Fibroblast of peridontal ligament (primary cell): ENCODE data around the gene SORCS3.
"Not testable (repeated sequence)": the region's sequence is repeated elsewhere in the genome, so short reads cannot be mapped to it uniquely, and the experiment has no call there.

Experiments used
- DNase-seq: peaks from one replicate; pipeline ENCODE4 v3.0.0-alpha.2; 2010; ENCODE audit errors: extremely low read depth

Gene SORCS3

DNA sequence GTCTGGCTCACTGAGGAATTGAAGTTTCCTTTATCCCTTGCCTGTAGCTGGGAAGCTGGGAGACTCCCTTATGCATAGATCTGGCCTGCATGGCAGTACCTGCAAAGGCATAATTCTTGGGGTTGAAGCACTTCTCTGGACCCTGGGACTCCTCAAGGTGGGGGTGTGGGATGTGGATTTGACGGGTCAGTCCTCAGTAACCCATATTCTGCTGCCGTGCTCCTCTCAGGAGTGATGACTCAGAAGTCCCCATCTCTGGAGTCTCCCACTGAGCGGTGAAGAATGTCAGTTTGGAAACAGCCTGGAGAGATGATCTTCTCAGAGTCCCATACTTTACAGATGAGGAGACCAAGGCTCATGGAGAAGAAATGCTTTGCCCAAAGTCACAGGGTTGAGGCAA is 49.0 kb downstream of the SORCS3 start:
- no peak for DNase-seq

DNA sequence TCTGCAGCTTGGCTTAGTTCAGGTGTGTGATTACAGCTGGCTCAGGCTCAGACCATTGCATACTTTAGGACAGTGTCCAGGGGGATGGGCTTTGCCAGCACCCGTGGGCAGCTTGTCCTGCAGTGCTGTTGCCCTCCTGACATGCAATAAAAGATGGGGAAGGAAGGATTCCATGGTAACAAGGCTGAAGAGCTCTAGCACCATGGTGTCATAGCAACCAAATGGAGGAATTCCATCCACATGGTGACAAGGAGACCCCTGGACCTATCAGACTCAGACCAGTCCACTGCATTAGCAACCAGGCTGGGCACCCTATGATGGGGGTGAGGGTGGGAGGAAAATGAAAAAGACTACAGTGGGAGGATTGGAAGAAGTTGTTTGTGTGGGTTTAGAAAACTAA is 49.9 kb downstream of the SORCS3 start:
- no peak for DNase-seq

DNA sequence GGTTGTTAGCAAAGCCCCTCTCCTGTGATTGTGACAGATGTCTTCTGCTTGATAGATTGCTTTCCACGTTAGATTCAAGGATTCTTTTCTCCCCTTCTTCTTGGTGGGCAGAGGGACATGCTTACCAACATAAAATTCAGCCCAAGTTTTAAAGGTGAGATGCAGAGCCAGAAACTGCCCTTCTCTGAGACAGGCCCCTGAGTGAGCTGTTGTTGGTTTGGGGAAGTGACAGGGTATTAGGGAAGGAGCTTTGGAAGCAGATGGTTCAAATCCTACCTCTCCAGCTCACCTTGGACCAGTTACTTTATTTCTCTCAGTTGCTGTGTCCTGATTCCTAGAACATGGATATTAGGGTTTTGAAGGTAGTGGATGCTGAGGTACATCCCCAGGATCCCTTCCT is 53.0 kb downstream of the SORCS3 start:
- DNase-seq = no peak

DNA sequence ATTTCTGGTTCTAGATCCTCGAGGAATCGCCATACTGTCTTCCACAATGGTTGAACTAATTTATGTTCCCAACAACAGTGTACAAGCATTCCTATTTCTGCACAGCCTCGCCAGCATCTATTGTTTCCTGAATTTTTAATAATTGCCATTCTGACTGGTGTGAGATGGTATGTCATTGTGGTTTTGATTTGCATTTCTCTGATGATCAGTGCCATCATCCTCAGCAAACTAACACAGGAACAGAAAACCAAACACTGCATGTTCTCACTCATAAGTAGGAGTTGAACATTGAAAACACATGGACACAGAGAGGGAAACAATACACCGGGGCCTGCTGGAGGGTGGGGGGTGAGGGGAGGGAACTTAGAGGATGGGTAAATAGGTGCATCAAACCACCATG is 62.2 kb downstream of the SORCS3 start:
- DNase-seq = not testable (repeated sequence)

DNA sequence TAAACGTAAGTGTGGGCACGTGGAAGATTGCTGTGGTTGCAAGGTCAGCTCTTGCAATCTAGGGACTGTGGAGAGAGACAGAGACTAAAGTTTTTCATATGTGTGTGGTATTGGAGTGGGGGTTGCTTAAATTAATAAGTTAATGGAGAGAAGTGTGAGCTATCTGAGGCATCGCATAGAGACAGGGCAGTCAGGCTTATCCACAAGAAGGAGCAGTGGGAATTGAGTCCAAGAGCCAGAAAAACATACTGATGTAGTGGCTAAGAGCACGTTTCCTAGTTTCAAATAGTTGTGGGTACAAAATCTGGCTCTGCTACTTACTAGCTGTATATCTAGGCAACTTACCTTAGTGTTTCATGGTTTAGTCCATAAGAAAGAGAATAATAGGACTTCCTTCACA is 65.8 kb downstream of the SORCS3 start:
- no peak for DNase-seq

DNA sequence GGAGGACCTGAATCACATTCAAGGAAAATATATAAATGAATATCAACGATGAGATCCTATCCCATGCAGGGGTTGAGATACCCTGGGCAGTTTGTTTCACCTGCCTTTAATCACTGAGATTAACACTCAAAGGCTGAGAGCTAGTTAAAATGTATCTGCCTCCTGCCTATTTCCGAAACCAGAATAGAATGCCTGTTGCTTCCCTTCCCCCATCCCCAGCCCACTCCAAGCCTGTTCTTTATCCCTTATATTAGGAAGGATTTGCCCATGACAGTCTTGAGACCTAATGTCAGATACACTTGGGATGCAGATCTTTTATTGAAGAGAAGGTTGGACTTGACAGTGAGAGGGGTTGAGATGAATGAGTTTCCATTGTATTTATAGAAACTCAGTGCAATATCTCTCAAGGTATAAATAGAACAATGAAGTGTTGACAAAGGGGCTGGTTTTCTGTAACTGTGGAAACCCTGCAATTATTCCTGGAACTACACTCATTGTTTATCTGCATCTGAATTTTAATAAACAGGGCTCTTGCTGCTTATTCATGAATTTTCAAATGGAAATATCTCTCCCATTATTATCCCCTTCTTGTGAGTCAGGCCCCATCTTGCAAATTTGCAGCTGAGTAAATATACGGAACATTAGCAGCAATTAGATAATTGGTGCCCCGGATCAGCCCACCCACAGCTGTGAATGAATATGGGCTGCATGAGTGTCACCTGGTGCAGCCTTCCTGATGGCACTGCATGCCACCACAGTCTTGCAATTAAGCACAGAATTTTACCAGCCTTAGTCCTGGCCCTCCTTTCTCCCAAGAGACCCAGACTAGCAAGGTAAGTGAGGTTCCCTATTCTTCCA is 66.7 kb downstream of the SORCS3 start:
- no peak for DNase-seq

DNA sequence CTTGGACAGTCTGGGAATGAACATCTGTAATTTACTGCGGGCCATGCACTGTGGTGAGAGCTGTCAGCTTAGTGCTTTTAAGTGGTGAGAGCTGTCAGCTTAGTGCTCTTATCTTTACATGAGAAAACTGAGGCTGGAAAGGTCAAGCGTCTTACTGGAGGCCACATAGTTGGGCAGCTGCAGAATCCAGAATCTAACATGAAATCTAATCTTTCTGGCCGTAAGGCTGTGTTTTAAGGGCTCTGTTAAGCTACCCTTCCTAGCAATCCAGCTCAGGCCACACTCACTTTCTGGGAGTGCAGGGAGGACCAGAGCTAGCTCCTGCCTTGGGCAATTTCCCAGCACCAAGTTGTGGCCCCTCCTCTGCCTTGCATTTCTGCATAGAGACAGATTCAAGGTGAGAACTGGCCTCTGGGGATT is 70.2 kb downstream of the SORCS3 start:
- no peak for DNase-seq

DNA sequence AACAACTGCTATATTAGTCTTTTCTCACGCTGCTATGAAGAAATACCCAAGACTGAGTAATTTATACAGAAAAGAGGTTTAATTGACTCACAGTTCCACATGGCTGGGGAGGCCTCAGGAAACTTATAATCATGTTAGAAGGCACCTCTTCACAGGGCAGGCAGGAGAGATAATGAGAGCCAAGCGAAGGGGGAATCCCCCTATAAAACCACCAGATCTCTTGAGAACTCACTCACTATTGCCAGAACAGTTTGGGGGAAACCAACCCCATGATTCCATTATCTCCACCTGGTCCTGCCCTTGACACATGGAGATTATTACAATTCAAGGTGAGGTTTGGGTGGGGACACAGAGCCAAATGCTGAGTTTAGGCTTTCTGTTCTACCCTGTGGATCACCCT is 89.5 kb downstream of the SORCS3 start:
- not testable (repeated sequence) for DNase-seq

DNA sequence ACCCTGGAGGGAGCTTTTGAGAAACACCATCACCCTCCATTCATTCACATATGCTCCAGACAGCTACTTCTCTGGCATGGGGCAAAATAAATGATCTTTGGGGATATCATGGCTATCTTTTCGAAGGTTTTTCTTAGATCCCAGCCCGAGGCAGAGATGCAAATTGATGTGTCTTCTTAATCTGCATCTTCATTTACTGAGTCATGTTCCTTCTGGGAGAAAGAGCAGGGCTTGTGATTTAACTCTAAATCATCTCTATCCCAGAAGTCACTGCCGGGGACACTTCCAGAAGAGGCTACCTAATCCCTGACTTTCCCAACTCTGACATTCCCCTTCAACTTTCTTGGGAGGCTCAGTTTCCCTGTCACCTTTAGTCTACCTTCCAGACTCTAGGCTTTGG is 90.1 kb downstream of the SORCS3 start:
- DNase-seq = no peak

DNA sequence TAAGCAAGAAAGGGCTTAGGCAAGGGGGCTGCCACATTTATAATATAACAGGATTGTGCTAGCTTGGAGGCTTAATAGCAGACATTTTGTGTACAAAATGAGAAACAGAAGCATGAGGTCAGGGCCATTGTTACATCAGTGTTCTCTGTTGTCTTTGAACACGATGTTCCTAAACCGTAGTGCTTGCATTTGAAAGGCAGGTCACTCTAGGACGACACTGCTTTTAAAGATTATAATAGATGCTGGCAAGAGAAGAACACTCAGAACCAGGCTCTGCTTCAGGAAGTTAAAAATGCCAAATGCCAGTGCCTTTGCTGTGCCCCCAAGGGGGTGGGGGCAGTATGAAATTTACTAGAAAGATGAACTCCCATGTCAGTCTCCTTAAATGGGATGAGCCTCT is 91.1 kb downstream of the SORCS3 start:
- no peak for DNase-seq

DNA sequence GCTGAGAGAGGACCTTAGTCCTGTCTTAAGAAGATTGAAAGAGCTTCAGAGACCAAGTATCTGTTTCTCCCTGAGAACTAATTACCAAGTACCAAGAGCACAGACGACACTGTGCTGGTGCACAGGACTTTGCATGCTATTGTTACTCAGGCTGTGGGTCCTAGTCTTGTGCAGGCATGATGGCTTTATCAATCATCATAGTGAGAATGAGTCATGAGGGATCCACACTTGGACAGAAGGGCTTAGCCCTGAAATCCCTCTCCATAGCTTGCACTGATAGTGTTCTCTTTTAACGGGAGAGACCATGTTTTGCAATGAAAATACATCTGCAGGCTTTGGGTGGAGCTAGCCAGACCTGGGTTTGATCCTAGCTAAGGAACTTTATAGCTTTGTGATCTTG is 93.3 kb downstream of the SORCS3 start:
- DNase-seq = no peak

DNA sequence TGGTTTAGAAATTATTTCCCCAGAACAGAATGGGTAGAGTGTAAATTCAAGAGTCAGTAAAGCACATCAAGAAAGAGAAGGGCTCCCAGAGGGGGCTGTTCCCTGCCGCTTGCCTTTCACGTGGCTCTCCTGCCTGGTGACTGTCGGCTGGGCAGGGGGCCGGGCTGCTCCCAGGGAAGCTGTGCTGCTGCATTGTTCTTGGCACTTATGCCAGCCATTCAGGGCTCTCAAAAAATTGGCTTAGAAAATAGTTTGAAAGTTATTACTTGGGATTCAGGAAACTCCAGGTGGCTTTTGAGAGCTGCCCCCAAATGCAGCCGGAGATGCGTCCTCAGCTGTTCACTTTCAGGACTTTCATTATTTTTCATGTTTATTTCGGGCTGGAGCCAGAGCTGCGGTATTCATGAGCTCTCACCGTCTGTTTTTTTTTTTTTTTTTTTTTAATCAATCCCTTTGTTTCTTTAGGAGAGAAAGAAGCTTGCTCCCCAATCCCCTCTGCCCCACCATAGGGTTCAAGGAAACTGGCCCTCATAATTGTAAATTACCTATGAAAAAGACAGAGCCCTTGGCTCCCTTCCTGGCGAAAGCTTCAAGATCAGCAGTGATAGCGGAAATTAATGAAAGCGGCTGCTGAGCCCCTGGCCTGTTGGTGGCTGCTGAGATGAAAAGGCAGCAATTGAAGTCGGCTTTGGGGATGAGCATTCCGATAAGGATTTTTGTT is 94.1 kb downstream of the SORCS3 start:
- DNase-seq = no peak

DNA sequence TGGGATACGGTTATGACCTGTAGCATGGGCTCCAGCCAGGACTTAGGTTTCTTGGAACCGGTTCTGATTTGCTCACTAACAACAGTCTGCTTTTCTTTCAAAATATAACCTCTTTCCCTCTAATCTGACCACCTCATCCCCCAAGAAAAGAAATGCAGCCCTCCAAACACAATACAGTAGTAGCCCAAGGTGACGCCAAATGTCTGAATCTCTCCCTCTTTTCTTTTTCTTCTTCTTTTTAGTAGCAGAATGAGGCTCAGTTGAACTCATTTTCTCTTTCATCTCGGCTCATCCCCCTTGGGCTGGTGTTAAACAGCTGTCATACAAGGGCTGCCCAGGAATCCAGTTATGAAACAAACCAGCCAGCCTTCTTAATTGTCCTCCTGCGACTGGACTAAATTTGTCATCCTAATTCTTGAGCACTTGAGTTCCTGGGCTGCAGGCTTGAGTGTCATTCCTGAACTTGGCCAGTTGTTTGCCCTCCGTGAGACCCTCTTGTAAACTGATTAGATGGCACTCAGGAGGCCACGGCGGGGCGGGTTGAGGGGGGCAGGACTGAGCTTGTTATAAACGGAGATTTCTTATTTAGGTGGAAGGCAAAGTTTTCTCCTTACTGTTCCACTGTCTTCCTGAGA is 94.8 kb downstream of the SORCS3 start:
- no peak for DNase-seq

DNA sequence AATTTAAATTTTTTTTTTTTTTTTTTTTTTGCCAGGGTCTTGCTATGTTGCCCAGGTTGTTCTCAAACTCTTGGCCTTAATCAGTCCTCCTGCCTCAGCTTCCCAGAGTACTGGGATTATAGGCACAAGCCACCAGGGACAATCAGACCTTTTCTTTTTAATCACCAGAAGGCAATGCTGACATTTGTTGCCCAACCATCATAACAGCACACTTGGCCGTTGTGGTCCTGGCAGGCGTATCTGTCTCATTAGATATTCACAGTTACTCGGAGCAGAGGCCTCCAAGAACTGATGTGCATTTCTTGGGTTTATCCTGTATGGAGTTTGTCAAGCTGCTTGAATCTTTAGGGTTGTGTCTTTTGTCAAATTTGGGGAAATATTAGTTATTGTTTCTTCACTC is 100.0 kb downstream of the SORCS3 start:
- DNase-seq = no peak

DNA sequence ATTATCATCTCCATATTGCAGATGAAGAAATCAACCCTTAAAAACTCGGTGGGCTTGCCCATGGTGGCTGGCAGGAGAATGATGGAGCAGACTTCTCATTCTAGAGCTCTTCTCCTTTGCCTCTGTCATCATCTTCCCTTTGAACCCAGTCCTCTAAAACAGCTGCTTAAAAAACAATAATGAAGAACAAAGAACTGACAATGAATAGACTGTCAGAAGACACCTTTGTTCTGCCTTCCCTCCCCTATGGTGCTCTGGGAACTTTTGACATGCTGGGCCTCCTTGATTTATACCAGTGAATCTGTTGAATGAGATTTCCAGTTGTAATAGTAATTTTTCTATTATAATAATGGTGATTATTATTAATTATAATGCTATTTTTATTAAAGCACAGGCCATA is 103.0 kb downstream of the SORCS3 start:
- no peak for DNase-seq

DNA sequence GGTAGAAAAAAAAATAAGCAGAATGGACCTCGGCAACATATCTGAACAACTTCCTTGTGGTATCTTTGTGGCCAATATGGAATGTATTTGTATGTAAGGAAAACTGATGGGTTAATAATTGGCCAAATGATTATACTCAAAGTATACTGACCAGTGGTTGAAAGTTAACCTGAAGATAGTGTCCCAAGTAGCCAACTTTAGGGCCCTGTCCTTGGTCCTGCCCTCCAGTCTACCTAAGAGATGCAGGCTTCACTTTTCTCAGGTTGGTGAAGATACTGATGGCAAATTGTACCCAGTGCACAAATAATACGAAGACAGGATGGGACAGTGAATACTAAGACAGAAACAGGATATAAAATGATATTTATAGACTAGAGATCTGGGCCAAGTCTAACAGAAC is 109.2 kb downstream of the SORCS3 start:
- DNase-seq = no peak

DNA sequence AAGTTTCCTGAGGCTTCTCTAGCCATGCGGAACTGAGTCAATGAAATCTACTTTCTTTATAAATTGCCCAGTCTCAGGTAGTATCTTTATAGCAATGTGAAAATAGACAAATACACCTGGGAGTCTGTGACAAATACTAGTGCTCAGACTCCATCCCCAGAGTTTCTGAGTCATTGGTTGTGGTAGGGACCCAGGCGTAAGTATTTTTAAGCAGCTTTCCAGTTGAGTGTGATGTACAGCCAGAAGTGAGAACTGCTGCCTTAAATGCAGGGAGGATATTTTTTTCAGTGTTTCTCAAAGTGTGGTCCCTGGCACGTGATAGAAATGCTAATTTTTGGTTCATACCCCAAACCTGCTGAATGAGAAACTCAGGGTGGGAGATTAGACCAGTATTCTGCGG is 121.7 kb downstream of the SORCS3 start:
- no peak for DNase-seq

DNA sequence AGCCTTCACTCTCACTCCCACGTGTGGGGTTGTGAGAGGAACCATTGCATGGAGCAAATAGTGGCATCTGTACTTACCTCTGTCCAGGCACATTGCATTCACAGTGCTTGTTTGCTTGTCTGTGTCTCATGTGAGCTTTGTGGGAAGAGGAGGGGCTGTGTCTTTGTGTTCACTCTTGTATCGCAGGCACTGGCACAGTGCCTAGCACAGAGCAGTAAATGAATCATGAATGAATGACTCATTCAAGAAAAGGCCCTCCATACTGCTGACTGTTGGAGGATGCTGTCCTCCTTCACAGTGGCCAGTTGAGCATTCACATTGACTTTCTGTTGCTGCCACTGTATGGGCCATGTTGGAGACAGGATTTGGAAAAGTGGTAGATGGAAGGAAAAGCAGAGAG is 125.3 kb downstream of the SORCS3 start:
- DNase-seq = no peak

DNA sequence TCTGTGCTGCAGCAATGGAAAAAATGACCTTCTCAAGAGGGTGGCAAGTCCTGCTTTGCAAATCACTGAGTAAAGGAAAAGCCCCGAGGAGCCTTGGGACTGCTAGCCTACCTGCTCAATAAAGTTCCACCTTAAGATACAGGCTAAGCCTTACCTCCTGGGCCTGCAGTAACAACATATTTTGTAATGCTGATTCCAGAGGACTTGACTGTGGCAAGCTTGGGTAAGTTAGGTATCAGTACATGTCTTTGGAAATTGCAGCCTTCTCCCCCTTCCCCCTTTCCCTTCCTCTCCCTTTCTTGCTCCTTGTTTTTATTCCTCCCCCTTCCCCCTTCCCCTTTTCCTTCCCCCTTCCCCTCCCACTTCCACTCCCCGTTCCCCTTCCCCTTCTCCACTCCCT is 126.2 kb downstream of the SORCS3 start:
- no peak for DNase-seq

DNA sequence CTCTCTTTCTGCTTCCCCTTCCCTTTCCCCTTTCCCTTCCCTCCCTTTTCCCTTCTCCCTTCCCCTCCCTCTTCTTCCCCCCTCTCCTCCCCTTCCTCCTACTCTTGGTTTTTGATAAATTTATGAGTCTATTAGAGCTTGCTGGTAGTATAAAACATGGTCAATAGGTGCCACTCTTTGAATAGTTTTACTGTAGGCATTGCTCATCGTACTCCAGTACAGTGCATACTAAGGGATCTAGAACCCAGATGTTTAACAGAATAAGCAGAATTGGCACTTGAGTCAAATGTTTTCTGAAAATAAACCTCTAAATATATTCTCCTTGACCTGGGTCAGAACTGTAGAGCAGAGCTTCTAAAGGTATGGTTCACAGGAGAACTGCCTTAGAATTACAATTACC is 126.7 kb downstream of the SORCS3 start:
- DNase-seq = no peak

DNA sequence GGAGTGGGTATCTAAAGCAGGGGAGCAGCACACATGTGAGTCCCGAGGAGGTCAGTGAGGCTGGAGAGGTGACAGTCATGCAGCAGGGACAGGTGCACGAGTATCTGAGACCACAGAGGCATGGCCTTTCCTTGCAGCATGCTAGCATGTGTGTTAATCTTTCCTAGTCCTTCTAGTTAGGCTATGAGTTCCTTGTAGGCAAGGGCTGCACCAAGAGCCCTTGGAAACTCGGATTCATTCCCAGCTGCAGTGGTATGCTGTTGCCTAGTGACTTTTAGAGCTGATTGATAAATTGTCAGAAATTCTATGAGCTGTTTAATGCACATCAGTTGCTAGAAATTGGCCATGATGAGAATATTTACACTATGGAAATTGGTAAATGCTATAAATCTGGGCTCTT is 132.0 kb downstream of the SORCS3 start:
- no peak for DNase-seq

DNA sequence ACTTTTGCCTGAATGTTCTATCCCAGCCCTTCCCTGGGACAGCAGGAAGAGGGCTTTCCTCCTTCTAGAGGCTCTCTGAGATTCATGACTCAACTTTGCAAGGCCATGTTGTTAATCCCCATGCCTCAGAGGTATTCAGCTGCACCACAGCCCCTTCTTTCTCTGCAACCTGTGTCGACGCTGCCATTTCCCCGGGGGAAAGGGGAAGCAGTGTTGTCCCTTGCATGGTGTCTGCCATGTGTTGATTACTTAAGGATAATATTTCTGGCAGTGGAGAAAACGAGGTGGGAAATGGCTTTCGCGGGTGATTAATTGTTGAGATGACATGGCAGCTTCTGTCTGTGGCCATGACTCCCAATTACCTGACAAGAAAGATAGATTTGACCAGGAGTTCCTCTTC is 133.1 kb downstream of the SORCS3 start:
- no peak for DNase-seq
